HepG2 (cell line): ENCODE results near the gene ATP8A2. TPM values are rescaled to one million over a fixed set of nuclear protein-coding genes. Genes with fewer than 3 reads are reported as not detected.

Experiments
- ATAC-seq: fragments of 200-7000 bp; cut with Tn5 transposase; 3 replicates; pipeline ENCODE4 v1.9.1; 2020; ENCODE audit warnings: mild to moderate bottlenecking, moderate library complexity
- BruUV-seq: library from RNA; stranded (reverse); fragments of 400-500 nt; replicated peaks from 2 replicates; lab custom pipeline; 2021; lab: Mats Ljungman, UMichigan
- CTCF ChIA-PET: fragments of 300-600 bp; formaldehyde crosslinking; extraction: SDS; loops from one replicate; lab custom pipeline; 2021; ENCODE audit warnings: low total read pairs, inconsistent platforms, low intra/inter-chr PET ratio; lab: Yijun Ruan, JAX
- POLR2A ChIA-PET: fragments of 350-600 bp; sonication (Branson Sonifier 250); formaldehyde crosslinking; loops from one replicate; lab custom pipeline; 2020; ENCODE audit warnings: antibody characterized with exemption, inconsistent platforms; lab: Yijun Ruan, JAX
- DNase-seq: peaks from one replicate; pipeline ENCODE4 v3.0.0-alpha.2; 2015; ENCODE audit warnings: low spot score
- FAIRE-seq: peaks from 3 replicates; lab custom pipeline; 2011; peaks lifted over from hg19 to GRCh38; lab: Jason Lieb, UNC
- H2AFZ ChIP-seq: one replicate; pipeline ENCODE4 v1.6.1; 2011; ENCODE audit warnings: low read length, inconsistent platforms
- H3K27ac ChIP-seq: fragments of 300-600 bp; 3 replicates; pipeline ENCODE4 v1.8.0; 2011; ENCODE audit warnings: mixed run types, mild to moderate bottlenecking, mixed read lengths, low read length, inconsistent platforms; ENCODE audit not compliant: insufficient read depth; ENCODE audit errors: extremely low read length
- H3K27me3 ChIP-seq, 2 experiments: fragments of 200-600 bp in 1 of 2; 2 replicates in 1 of 2; 3 replicates in 1 of 2; pipeline versions ENCODE4 v1.6.0 to v1.8.0; 2011; ENCODE audit warnings: low read length in 2 of 2, mild to moderate bottlenecking in 2 of 2, moderate library complexity in 2 of 2, inconsistent platforms in 1 of 2; ENCODE audit not compliant: insufficient read depth in 2 of 2, control insufficient read depth in 1 of 2
- H3K36me3 ChIP-seq, 2 experiments: fragments of 200-600 bp in 1 of 2; replicated peaks in 1 of 2; 2 replicates in 1 of 2; 3 replicates in 1 of 2; pipeline versions ENCODE4 v1.5.1 to v1.8.0; 2011; ENCODE audit warnings: low read length in 2 of 2, inconsistent platforms in 1 of 2; ENCODE audit not compliant: insufficient read depth in 2 of 2, control insufficient read depth in 1 of 2
- H3K4me1 ChIP-seq: 2 replicates; pipeline ENCODE4 v1.5.1; 2012; ENCODE audit warnings: low read length, inconsistent platforms; ENCODE audit not compliant: insufficient read depth
- H3K4me2 ChIP-seq: 2 replicates; pipeline ENCODE4 v1.6.0; 2011; ENCODE audit warnings: low read depth, low read length, inconsistent platforms
- H3K4me3 ChIP-seq, 3 experiments: fragments of 200-600 bp in 1 of 3; sonication (generic), shearing (Covaris generic) in 1 of 3; replicated peaks in 1 of 3; 2 replicates each; pipeline ENCODE4 v1.5.1; 2011 to 2016; ENCODE audit warnings: low read length in 3 of 3, inconsistent platforms in 2 of 3, low read depth in 2 of 3, mild to moderate bottlenecking in 2 of 3, control low read depth in 1 of 3, mixed read lengths in 1 of 3; ENCODE audit not compliant: insufficient read depth in 1 of 3
- H3K79me2 ChIP-seq: one replicate; pipeline ENCODE4 v1.6.1; 2011; ENCODE audit warnings: low read length, inconsistent platforms; ENCODE audit not compliant: insufficient read depth
- H3K9ac ChIP-seq: 2 replicates; pipeline ENCODE4 v1.6.0; 2011; ENCODE audit warnings: mild to moderate bottlenecking, low read depth, low read length, inconsistent platforms; ENCODE audit not compliant: insufficient read depth
- H3K9me3 ChIP-seq: 2 replicates; pipeline ENCODE4 v1.5.1; 2012; ENCODE audit warnings: mild to moderate bottlenecking, low read length
- H4K20me1 ChIP-seq: 2 replicates; pipeline ENCODE4 v1.6.0; 2011; ENCODE audit warnings: inconsistent platforms, mild to moderate bottlenecking, low read length, moderate library complexity; ENCODE audit not compliant: insufficient read depth
- ETS1 ChIP-seq: sonication (generic); formaldehyde crosslinking; IDR thresholded peaks from 2 replicates; pipeline ENCODE4 v1.4.0; 2020; ENCODE audit warnings: missing genetic modification reagents
- PHF21A ChIP-seq: sonication (generic); formaldehyde crosslinking; IDR thresholded peaks from 2 replicates; pipeline ENCODE4 v1.5.0; 2020; ENCODE audit warnings: mild to moderate bottlenecking, missing genetic modification reagents
- PRDM10 ChIP-seq: sonication (generic); formaldehyde crosslinking; IDR thresholded peaks from 2 replicates; pipeline ENCODE4 v1.4.0; 2020; ENCODE audit warnings: low read depth, missing genetic modification reagents
- SP2 ChIP-seq: sonication (generic); formaldehyde crosslinking; IDR thresholded peaks from 2 replicates; pipeline ENCODE4 v1.5.1; 2020; ENCODE audit warnings: mild to moderate bottlenecking, missing genetic modification reagents
- ZNF558 ChIP-seq: sonication (generic); formaldehyde crosslinking; IDR thresholded peaks from 2 replicates; pipeline ENCODE4 v1.9.0; 2022; ENCODE audit warnings: mild to moderate bottlenecking, missing genetic modification reagents, borderline replicate concordance
- WGBS: methylation state at CpG from one replicate; pipeline ENCODE4 v1.1.6; 2017; ENCODE audit warnings: low lambda C conversion rate; 5-methylcytosine and 5-hydroxymethylcytosine counted together
- in situ Hi-C: cut with HindIII; loops from 2 replicates; pipeline ENCODE4 v1.10.0; 2017; ENCODE audit warnings: low pct_unique_long_range_greater_than_20kb; ENCODE audit not compliant: extremely low pct_ligation_motif_present
- intact Hi-C: fragments of 100-400 bp; cut with micrococcal nuclease; formaldehyde crosslinking; loops from one replicate; pipeline ENCODE4 v1.10.0; 2022; ENCODE audit not compliant: unreplicated experiment
- polyA plus RNA-seq, 8 experiments: library from polyadenylated mRNA; depleted of rRNA in 3 of 8; stranded (reverse) in 7 of 8; unstranded in 1 of 8; fragments of >200 nt; fragmentation: Illumina TruSeq in 4 of 8; extraction: Trizol in 4 of 8; gene quantifications; 2 replicates each; pipeline versions ENCODE4 v1.2.1 to v1.2.3, GENCODE V29; 2011 to 2016; ENCODE audit warnings: low read depth in 4 of 8, missing spikeins in 1 of 8, mixed read lengths in 1 of 8; ENCODE audit not compliant: insufficient read depth in 1 of 8
- total RNA-seq, 5 experiments: library from RNA; depleted of rRNA; stranded (reverse); fragments of >200 nt; fragmentation: Illumina TruSeq; extraction: Trizol; gene quantifications; 2 replicates each; pipeline ENCODE4 v1.2.3, GENCODE V29; 2016; ENCODE audit warnings: low read depth in 1 of 5

The ATP8A2 gene
- total and polyA plus RNA-seq, 2 of the 13 experiments (the other 11 are each of a cell fraction or from before 2014, with no cell fraction given), result 0.09 TPM; not detected in 1

- FAIRE-seq, result no peak
- no peak overlapping the region for H3K9ac ChIP-seq
- H3K4me2 ChIP-seq, result no peak overlapping the region
- H3K36me3 ChIP-seq, result no peaks in the 10 kb centered on the region
- peaks cover 0 to 6% of the 10 kb centered on the region in 2 experiments; a peak in 2 of 5 replicates for H3K27me3 ChIP-seq
- ChIA-PET CTCF (no interaction called here), POLR2A (no interaction called here)
- H4K20me1 ChIP-seq, result no peaks in the 10 kb centered on the region
- 5% methylated on average over 3 of the region's 6 CpGs for WGBS
- intact Hi-C loops, result no loop called here
- H3K4me3 ChIP-seq, result no peak overlapping the region
- H3K4me1 ChIP-seq, result no peaks in the 10 kb centered on the region
- H3K79me2 ChIP-seq, result no peaks in the 10 kb centered on the region
- H3K27ac ChIP-seq, result no peak overlapping the region
- TF ChIP-seq ZNF558, result no peak
- no peak for TF ChIP-seq PRDM10 (CRISPR knock-in tag)
- TF ChIP-seq, all 625 proteins: peak for 0
- H3K9me3 ChIP-seq, result no peaks in the 10 kb centered on the region
- ATAC-seq (no peak), DNase-seq (no peak)
- no peak overlapping the region for H2AFZ ChIP-seq
- in situ Hi-C loops, result no loop called here
- no TSS peak for BruUV-seq
Measured at GRCh38 chr13:25864116-25864515, 492.3 kb downstream of the ATP8A2 start.

- 10% methylated on average over 1 of the region's 1 CpG for WGBS
- Histone ChIP-seq H3K4me2 (no peak overlapping the region), H3K9ac (no peak overlapping the region), H3K4me3 (no peak overlapping the region), H3K9me3 (no peaks in the 10 kb centered on the region), H3K79me2 (no peaks in the 10 kb centered on the region), H2AFZ (no peak overlapping the region), H3K27me3 (peaks cover 0 to 6% of the 10 kb centered on the region in 2 experiments; a peak in 2 of 5 replicates), H3K36me3 (no peaks in the 10 kb centered on the region), H3K4me1 (no peaks in the 10 kb centered on the region), H4K20me1 (no peaks in the 10 kb centered on the region), H3K27ac (no peak overlapping the region)
- DNase-seq (no peak), FAIRE-seq (no peak), ATAC-seq (no peak)
- in situ Hi-C loops, result no loop called here
- intact Hi-C loops, result no loop called here
- no TSS peak for BruUV-seq
- ChIA-PET CTCF (no interaction called here), POLR2A (no interaction called here)
- TF ChIP-seq SP2 (no peak), ETS1 (CRISPR knock-in tag) (no peak), PHF21A (no peak)
Measured at GRCh38 chr13:25864936-25865335, 493.2 kb downstream of the ATP8A2 start.
